A549 (cell line): ENCODE results near the gene MAML2. TPM values are rescaled to one million over a fixed set of nuclear protein-coding genes. Genes with fewer than 3 reads are reported as not detected.
A peak's percentile ranks its signal among the peaks of the same experiment; 100 is the strongest.

Experiments
- ATAC-seq, 2 experiments: fragments of 200-7000 bp in 1 of 2; fragments of >200 bp in 1 of 2; cut with Nextera tagmentation in 1 of 2; cut with Tn5 transposase in 1 of 2; 3 replicates each; pipeline versions ENCODE4 v1.8.0 to v1.9.1; 2018 to 2020; ENCODE audit warnings: mild to moderate bottlenecking in 1 of 2, moderate library complexity in 1 of 2
- CTCF ChIA-PET: fragments of 300-600 bp; sonication (Branson Sonifier 250); formaldehyde crosslinking; extraction: SDS; loops from one replicate; lab custom pipeline; 2021; ENCODE audit warnings: antibody characterized with exemption, inconsistent platforms; lab: Yijun Ruan, JAX
- POLR2A ChIA-PET: fragments of 350-600 bp; formaldehyde crosslinking; extraction: SDS; loops from one replicate; lab custom pipeline; 2021; ENCODE audit warnings: antibody characterized with exemption, inconsistent platforms; lab: Yijun Ruan, JAX
- DNase-seq, 2 experiments: peaks; one replicate each; pipeline versions ENCODE4 v3.0.0 to v3.0.0-alpha.2; 2011 to 2016; ENCODE audit warnings: low read depth in 1 of 2, low spot score in 1 of 2
- FAIRE-seq: peaks from 2 replicates; lab custom pipeline; 2011; peaks lifted over from hg19 to GRCh38; lab: Jason Lieb, UNC
- H3K27ac ChIP-seq, 2 experiments: fragments of >200 bp; sonication (Bioruptor Twin); formaldehyde crosslinking; 3 replicates each; pipeline ENCODE4 v1.5.1; 2016 to 2017
- H3K4me1 ChIP-seq: fragments of >200 bp; sonication (Bioruptor Twin); formaldehyde crosslinking; 3 replicates; pipeline ENCODE4 v1.6.1; 2016
- H3K4me2 ChIP-seq: fragments of >200 bp; sonication (Bioruptor Twin); formaldehyde crosslinking; 3 replicates; pipeline ENCODE4 v1.6.1; 2016
- H3K4me3 ChIP-seq: fragments of >200 bp; sonication (Bioruptor Twin); formaldehyde crosslinking; 3 replicates; pipeline ENCODE4 v1.5.1; 2016
- H3K9me3 ChIP-seq: fragments of >200 bp; sonication (Bioruptor Twin); formaldehyde crosslinking; 3 replicates; pipeline ENCODE4 v1.6.1; 2016
- BHLHE40 ChIP-seq: IDR thresholded peaks from 2 replicates; pipeline ENCODE4 v1.6.1; 2012; ENCODE audit warnings: low read depth, low read length, inconsistent platforms
- CBX2 ChIP-seq: fragments of 200-600 bp; sonication (generic); IDR thresholded peaks from 2 replicates; pipeline ENCODE4 v1.6.1; 2016; ENCODE audit warnings: low read depth, mild to moderate bottlenecking, borderline replicate concordance
- EHF ChIP-seq: fragments of 250-450 bp; sonication (Bioruptor Pico); IDR thresholded peaks from 2 replicates; pipeline ENCODE4 v1.5.0; 2020; ENCODE audit warnings: mild to moderate bottlenecking
- ESRRA ChIP-seq: fragments of 150-350 bp; IDR thresholded peaks from 2 replicates; pipeline ENCODE4 v1.6.1; 2014; ENCODE audit warnings: mild to moderate bottlenecking, low read length, borderline replicate concordance
- FOXS1 ChIP-seq: fragments of 250-450 bp; sonication (Bioruptor Pico); IDR thresholded peaks from 2 replicates; pipeline ENCODE4 v1.5.0; 2020; ENCODE audit warnings: mild to moderate bottlenecking, moderate library complexity
- HOXA7 ChIP-seq: fragments of 250-450 bp; sonication (Bioruptor Pico); IDR thresholded peaks from 2 replicates; pipeline ENCODE4 v1.5.0; 2020; ENCODE audit warnings: mild to moderate bottlenecking, moderate library complexity
- JUN ChIP-seq, 2 experiments: fragments of >200 bp; sonication (Bioruptor Twin); formaldehyde crosslinking; IDR thresholded peaks; 2 replicates in 1 of 2; 3 replicates in 1 of 2; pipeline ENCODE4 v1.6.1; 2016 to 2017
- KDM1A ChIP-seq: fragments of 200-600 bp; sonication (generic); IDR thresholded peaks from 2 replicates; pipeline ENCODE4 v1.6.1; 2016; ENCODE audit warnings: low read depth, mild to moderate bottlenecking
- KDM5A ChIP-seq: fragments of 200-600 bp; sonication (generic); IDR thresholded peaks from 2 replicates; pipeline ENCODE4 v1.6.1; 2016; ENCODE audit warnings: antibody characterized with exemption, mild to moderate bottlenecking
- NR3C1 ChIP-seq: fragments of >200 bp; sonication (Bioruptor Twin); formaldehyde crosslinking; IDR thresholded peaks from 3 replicates; pipeline ENCODE4 v1.6.1; 2017
- PHF8 ChIP-seq: fragments of 200-600 bp; sonication (generic); IDR thresholded peaks from 2 replicates; pipeline ENCODE4 v1.6.1; 2016; ENCODE audit warnings: low read depth, mild to moderate bottlenecking, antibody characterized with exemption, moderate library complexity, borderline replicate concordance
- POLR2A ChIP-seq: IDR thresholded peaks from 2 replicates; pipeline ENCODE4 v1.6.1; 2012; ENCODE audit warnings: mild to moderate bottlenecking, low read length
- POLR2AphosphoS2 ChIP-seq: conservative IDR thresholded peaks from 2 replicates; pipeline ENCODE4 v1.6.1; 2012; ENCODE audit warnings: low read length, improper control_type of control experiment, inconsistent platforms
- SREBF2 ChIP-seq: fragments of 450-650 bp; IDR thresholded peaks from 2 replicates; pipeline ENCODE4 v1.6.1; 2014; ENCODE audit warnings: mild to moderate bottlenecking, moderate library complexity
- ZSCAN20 ChIP-seq: fragments of 250-450 bp; sonication (Bioruptor Pico); IDR thresholded peaks from 2 replicates; pipeline ENCODE4 v1.8.0; 2022; ENCODE audit warnings: mild to moderate bottlenecking, moderate library complexity
- WGBS: methylation state at CpG from one replicate; pipeline ENCODE4 v1.1.6; 2017; ENCODE audit errors: missing lambda C conversion rate; 5-methylcytosine and 5-hydroxymethylcytosine counted together
- polyA plus RNA-seq, 4 experiments: library from polyadenylated mRNA; depleted of rRNA in 3 of 4; stranded (reverse); fragments of >200 nt; fragmentation: RNase III in 1 of 4; extraction: RNeasy Plus Mini Kit Qiagen cat#74134 plus additional on column Dnase treatment in 1 of 4; gene quantifications; 2 replicates in 3 of 4; 3 replicates in 1 of 4; pipeline ENCODE4 v1.2.3, GENCODE V29; 2011 to 2017
- TF ChIP-seq, protein P1 (sequence below): fragments of 250-450 bp; sonication (Bioruptor Pico); IDR thresholded peaks from 2 replicates; pipeline ENCODE4 v1.5.0; 2020; ENCODE audit warnings: low read depth, mild to moderate bottlenecking, moderate library complexity
- TF ChIP-seq, protein P2 (sequence below): fragments of 250-450 bp; sonication (Bioruptor Pico); IDR thresholded peaks from 2 replicates; pipeline ENCODE4 v1.5.0; 2021; ENCODE audit warnings: mild to moderate bottlenecking, moderate library complexity, borderline replicate concordance
- TF ChIP-seq, protein P3 (sequence below): fragments of 150-350 bp; IDR thresholded peaks from 2 replicates; pipeline ENCODE4 v1.6.1; 2014; ENCODE audit warnings: low read depth, mild to moderate bottlenecking, low read length
- TF ChIP-seq, protein P4 (sequence below): fragments of 200-600 bp; sonication (generic); IDR thresholded peaks from 2 replicates; pipeline ENCODE4 v1.6.1; 2016; ENCODE audit warnings: antibody characterized with exemption, mild to moderate bottlenecking, moderate library complexity
- TF ChIP-seq, protein P5 (sequence below): fragments of >200 bp; sonication (Bioruptor Twin); formaldehyde crosslinking; IDR thresholded peaks from 3 replicates; pipeline ENCODE4 v1.6.1; 2016
- TF ChIP-seq, protein P6 (sequence below): fragments of >200 bp; sonication (Bioruptor Twin); formaldehyde crosslinking; IDR thresholded peaks from 2 replicates; pipeline ENCODE4 v1.6.1; 2016

Gene MAML2
- polyA plus RNA-seq, 2 of the 4 experiments (the other 2 are of a cell fraction), result 1.5 to 2.5 TPM

DNA sequence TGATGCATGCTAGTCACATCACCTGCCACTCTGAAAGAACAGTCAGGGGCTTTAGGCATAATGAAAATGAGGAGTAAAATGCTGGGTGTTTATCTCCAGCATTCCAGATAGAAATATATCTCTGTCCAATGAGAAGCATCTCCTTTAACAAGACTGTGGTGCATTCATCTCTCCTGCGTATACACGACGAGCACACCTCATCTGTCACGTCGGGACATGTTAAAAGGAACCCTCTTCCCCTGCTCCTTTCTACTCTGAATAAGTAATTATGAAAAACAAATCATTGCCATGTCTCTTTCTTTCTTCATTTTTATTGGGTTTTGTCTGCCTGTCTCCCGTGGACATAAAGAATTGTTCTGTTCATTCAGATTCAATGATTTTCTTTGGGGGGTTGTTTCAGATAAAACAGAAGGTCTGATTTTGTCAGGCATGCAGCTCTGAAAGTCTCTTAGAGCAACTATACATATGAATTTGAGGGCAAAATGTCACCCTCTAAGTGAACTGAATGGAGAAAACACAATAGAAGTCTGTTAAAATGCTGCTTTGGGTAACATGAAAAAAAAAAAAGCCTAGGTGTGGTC is 195.0 kb downstream of the MAML2 start:
- TF ChIP-seq POLR2A (no peak), KDM1A (no peak), NR3C1 (no peak)
- DNase-seq (no peak), ATAC-seq (no peak), FAIRE-seq (no peak)
- peak overlapping the region in 1 of 2 experiments; percentile 85; a peak in 2 of 6 replicates for H3K27ac ChIP-seq
- ChIA-PET POLR2A (no interaction called here), CTCF (interaction anchor here (0.6 to 1.6 kb wide), 2 partner anchors 109 to 312 kb away, joined by 4 to 6 read pairs; no protein-coding TSS in a partner anchor)
- H3K4me1 ChIP-seq, result peaks cover 36% of the 10 kb centered on the region
- no peak overlapping the region for H3K4me3 ChIP-seq
- no peak overlapping the region for H3K4me2 ChIP-seq
- WGBS, result 94% methylated on average over 6 of the region's 6 CpGs
- H3K9me3 ChIP-seq, result no peaks in the 10 kb centered on the region

DNA sequence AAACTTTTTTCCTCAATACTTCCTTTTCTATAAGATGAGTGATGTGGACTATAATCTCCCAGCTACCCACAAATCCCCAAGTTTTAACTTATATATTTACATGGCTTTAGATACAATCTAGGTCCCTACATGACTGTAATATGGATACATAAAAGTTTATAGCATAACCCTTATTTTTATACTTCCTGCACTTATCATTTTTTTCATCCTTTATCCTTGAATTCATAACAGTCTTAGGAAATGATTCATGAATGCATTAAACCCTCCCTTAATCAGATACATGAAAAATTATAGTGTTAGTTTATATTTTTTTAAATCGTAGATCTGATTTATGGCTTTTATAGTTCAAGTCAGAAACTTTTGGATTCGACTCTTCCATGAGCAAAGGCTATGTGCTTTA is 195.8 kb downstream of the MAML2 start:
- H3K9me3 ChIP-seq, result no peaks in the 10 kb centered on the region
- DNase-seq (no peak), ATAC-seq (no peak), FAIRE-seq (no peak)
- CTCF ChIA-PET, result no interaction called here
- H3K4me1 ChIP-seq, result peaks cover 36% of the 10 kb centered on the region
- no peak overlapping the region for H3K27ac ChIP-seq
- H3K4me2 ChIP-seq, result no peak overlapping the region
- no peak for TF ChIP-seq JUN (IDR thresholded peaks at IDR 0.05)
- POLR2A ChIA-PET, result no interaction called here
- H3K4me3 ChIP-seq, result no peak overlapping the region
- WGBS, result 72% methylated on average over 2 of the region's 2 CpGs

DNA sequence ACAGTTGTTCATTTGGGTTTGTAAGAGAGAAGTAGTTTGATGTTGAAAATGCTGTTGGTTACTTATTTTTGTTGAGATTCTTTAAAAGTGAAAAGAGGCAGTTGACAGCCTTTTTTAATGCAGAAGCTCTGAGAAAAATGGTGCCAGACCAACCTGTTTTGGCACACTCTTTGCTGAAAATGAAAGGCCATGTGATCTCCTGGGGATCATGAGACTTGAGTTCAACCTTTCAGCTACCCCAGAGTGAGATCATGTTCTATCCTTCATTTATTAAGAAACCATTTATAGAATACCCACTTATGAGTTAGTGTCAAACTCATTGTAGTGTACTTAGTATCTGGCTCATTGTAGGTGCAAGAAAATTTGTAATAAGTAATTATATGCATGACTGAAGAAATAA is 196.2 kb downstream of the MAML2 start:
- Histone ChIP-seq H3K4me1 (peaks cover 36% of the 10 kb centered on the region), H3K27ac (peak overlapping the region in 1 of 2 experiments; percentile 23; a peak in 1 of 6 replicates)
- DNase-seq, result no peak
- no peak for ATAC-seq
- POLR2A ChIA-PET, result no interaction called here
- TF ChIP-seq, protein P1, sequence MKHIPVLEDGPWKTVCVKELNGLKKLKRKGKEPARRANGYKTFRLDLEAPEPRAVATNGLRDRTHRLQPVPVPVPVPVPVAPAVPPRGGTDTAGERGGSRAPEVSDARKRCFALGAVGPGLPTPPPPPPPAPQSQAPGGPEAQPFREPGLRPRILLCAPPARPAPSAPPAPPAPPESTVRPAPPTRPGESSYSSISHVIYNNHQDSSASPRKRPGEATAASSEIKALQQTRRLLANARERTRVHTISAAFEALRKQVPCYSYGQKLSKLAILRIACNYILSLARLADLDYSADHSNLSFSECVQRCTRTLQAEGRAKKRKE, result no peak
- TF ChIP-seq POLR2AphosphoS2 (no peak), CBX2 (no peak), KDM1A (no peak), ZSCAN20 (CRISPR knock-in tag) (no peak), FOXS1 (no peak), ESRRA (no peak), PHF8 (no peak), KDM5A (no peak), HOXA7 (CRISPR knock-in tag) (no peak), SREBF2 (no peak), BHLHE40 (no peak), EHF (CRISPR knock-in tag) (no peak)
- TF ChIP-seq, protein P2, sequence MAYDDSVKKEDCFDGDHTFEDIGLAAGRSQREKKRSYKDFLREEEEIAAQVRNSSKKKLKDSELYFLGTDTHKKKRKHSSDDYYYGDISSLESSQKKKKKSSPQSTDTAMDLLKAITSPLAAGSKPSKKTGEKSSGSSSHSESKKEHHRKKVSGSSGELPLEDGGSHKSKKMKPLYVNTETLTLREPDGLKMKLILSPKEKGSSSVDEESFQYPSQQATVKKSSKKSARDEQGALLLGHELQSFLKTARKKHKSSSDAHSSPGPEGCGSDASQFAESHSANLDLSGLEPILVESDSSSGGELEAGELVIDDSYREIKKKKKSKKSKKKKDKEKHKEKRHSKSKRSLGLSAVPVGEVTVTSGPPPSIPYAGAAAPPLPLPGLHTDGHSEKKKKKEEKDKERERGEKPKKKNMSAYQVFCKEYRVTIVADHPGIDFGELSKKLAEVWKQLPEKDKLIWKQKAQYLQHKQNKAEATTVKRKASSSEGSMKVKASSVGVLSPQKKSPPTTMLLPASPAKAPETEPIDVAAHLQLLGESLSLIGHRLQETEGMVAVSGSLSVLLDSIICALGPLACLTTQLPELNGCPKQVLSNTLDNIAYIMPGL, result no peak
- TF ChIP-seq, protein P3, sequence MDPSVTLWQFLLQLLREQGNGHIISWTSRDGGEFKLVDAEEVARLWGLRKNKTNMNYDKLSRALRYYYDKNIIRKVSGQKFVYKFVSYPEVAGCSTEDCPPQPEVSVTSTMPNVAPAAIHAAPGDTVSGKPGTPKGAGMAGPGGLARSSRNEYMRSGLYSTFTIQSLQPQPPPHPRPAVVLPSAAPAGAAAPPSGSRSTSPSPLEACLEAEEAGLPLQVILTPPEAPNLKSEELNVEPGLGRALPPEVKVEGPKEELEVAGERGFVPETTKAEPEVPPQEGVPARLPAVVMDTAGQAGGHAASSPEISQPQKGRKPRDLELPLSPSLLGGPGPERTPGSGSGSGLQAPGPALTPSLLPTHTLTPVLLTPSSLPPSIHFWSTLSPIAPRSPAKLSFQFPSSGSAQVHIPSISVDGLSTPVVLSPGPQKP, result no peak
- TF ChIP-seq, protein P4, sequence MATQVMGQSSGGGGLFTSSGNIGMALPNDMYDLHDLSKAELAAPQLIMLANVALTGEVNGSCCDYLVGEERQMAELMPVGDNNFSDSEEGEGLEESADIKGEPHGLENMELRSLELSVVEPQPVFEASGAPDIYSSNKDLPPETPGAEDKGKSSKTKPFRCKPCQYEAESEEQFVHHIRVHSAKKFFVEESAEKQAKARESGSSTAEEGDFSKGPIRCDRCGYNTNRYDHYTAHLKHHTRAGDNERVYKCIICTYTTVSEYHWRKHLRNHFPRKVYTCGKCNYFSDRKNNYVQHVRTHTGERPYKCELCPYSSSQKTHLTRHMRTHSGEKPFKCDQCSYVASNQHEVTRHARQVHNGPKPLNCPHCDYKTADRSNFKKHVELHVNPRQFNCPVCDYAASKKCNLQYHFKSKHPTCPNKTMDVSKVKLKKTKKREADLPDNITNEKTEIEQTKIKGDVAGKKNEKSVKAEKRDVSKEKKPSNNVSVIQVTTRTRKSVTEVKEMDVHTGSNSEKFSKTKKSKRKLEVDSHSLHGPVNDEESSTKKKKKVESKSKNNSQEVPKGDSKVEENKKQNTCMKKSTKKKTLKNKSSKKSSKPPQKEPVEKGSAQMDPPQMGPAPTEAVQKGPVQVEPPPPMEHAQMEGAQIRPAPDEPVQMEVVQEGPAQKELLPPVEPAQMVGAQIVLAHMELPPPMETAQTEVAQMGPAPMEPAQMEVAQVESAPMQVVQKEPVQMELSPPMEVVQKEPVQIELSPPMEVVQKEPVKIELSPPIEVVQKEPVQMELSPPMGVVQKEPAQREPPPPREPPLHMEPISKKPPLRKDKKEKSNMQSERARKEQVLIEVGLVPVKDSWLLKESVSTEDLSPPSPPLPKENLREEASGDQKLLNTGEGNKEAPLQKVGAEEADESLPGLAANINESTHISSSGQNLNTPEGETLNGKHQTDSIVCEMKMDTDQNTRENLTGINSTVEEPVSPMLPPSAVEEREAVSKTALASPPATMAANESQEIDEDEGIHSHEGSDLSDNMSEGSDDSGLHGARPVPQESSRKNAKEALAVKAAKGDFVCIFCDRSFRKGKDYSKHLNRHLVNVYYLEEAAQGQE, result no peak
- TF ChIP-seq, protein P5, sequence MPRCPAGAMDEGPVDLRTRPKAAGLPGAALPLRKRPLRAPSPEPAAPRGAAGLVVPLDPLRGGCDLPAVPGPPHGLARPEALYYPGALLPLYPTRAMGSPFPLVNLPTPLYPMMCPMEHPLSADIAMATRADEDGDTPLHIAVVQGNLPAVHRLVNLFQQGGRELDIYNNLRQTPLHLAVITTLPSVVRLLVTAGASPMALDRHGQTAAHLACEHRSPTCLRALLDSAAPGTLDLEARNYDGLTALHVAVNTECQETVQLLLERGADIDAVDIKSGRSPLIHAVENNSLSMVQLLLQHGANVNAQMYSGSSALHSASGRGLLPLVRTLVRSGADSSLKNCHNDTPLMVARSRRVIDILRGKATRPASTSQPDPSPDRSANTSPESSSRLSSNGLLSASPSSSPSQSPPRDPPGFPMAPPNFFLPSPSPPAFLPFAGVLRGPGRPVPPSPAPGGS, result no peak
- TF ChIP-seq, protein P6, sequence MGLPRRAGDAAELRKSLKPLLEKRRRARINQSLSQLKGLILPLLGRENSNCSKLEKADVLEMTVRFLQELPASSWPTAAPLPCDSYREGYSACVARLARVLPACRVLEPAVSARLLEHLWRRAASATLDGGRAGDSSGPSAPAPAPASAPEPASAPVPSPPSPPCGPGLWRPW, result no peak
- TF ChIP-seq, all 56 proteins: peak for 0
- Histone ChIP-seq H3K9me3 (no peaks in the 10 kb centered on the region), H3K4me3 (no peak overlapping the region), H3K4me2 (no peak overlapping the region)
- CTCF ChIA-PET, result interaction anchor here (0.9 kb wide), 1 partner anchor 196 kb away, joined by 3 read pairs; the partner anchor contains the start of gene MAML2
- no peak for FAIRE-seq
